ENCODE data around the gene OR52E5. TPM values are rescaled to one million over a fixed set of nuclear protein-coding genes. Genes with fewer than 3 reads are reported as not detected.

Gene OR52E5
- total RNA-seq, 4 donors from 2014 or later = not detected

DNA sequence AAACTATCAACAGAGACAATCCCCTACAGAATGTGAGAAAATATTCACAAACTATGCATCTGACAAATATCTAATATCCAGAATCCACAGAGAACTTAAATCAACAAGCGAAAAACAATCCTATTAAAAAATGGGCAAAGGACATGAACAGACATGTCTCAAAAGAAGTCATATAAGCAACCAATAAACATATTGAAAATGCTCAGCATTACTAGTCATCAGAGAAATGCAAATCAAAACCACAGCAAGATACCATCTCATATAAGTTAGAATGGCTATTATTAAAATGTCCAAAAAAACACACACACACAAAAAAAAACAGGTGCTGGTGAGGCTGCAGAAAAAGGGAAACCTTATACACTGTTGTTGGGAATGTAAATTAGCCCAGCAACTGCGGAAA, 27.2 kb upstream of the OR52E5 start:
- intact Hi-C loops (cut with DNase I) = no loop called here
- no peak for TF ChIP-seq POLR2A (IDR thresholded peaks at IDR 0.05)
- TF ChIP-seq, protein P1, sequence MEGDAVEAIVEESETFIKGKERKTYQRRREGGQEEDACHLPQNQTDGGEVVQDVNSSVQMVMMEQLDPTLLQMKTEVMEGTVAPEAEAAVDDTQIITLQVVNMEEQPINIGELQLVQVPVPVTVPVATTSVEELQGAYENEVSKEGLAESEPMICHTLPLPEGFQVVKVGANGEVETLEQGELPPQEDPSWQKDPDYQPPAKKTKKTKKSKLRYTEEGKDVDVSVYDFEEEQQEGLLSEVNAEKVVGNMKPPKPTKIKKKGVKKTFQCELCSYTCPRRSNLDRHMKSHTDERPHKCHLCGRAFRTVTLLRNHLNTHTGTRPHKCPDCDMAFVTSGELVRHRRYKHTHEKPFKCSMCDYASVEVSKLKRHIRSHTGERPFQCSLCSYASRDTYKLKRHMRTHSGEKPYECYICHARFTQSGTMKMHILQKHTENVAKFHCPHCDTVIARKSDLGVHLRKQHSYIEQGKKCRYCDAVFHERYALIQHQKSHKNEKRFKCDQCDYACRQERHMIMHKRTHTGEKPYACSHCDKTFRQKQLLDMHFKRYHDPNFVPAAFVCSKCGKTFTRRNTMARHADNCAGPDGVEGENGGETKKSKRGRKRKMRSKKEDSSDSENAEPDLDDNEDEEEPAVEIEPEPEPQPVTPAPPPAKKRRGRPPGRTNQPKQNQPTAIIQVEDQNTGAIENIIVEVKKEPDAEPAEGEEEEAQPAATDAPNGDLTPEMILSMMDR (IDR thresholded peaks at IDR 0.05) = no peak
- 76 to 80% methylated on average over 2 of the region's 2 CpGs for WGBS, 2 donors

GRCh38 chr11:5878564-5878963, 14.4 kb upstream of the OR52E5 start:
- no peak overlapping the region for H3K4me3 ChIP-seq
- intact Hi-C loops (cut with DNase I) = no loop called here

More for the DNA sequence above, 27.2 kb upstream of the OR52E5 start:
- H3K9me3 ChIP-seq = no peaks in the 10 kb centered on the region
- no peaks in the 10 kb centered on the region for H3K4me1 ChIP-seq
- no peaks in the 10 kb centered on the region for H3K36me3 ChIP-seq
- no peak overlapping the region for H3K27ac ChIP-seq
- H3K4me3 ChIP-seq = no peak overlapping the region
- DNase-seq = no peak
- no peaks in the 10 kb centered on the region for H3K27me3 ChIP-seq

DNA sequence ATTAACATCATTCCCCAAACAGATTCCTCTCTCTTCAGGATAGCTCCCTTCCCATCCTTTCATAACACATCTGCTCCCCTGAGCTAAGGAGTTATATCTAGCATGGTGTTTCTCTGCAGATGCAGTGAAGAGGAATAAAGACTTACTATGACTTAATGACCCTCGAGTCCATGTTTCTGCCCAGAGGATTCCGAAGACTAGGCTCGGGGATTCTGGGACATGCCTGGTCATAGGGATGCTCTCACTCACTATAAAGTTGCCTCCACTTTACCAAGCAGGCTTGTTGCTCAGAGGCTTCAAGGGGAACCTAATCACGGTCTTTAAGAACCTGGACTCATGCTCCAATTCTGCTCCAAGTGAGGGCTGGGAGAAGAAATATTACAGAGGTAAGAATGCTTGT, 12.7 kb upstream of the OR52E5 start, which contains the start of gene OR52E4:
Gene OR52E4, plus strand, starts transcription at position 301 of the 400 bp plus-strand sequence. CDS start 3,664 bp downstream, outside the sequence.
- Histone ChIP-seq H3K4me3 (no peak within 1 kb of the TSS), H3K36me3 (no peaks in the 10 kb centered on the region), H3K27me3 (no peaks in the 10 kb centered on the region), H3K4me1 (no peaks in the 10 kb centered on the region), H3K27ac (no peak within 1 kb of the TSS), H3K9me3 (no peaks in the 10 kb centered on the region)
- WGBS, 2 donors = 63 to 71% methylated on average over 4 of the region's 4 CpGs
- DNase-seq = no peak
- intact Hi-C loops (cut with DNase I) = no loop called here
- no peak for TF ChIP-seq POLR2A (IDR thresholded peaks at IDR 0.05)
- TF ChIP-seq, protein P1 (IDR thresholded peaks at IDR 0.05) = no peak

More at GRCh38 chr11:5878564-5878963, 14.4 kb upstream of the OR52E5 start:
- no peak for TF ChIP-seq POLR2A (IDR thresholded peaks at IDR 0.05)
- TF ChIP-seq, protein P1 (IDR thresholded peaks at IDR 0.05) = no peak
- Histone ChIP-seq H3K36me3 (no peaks in the 10 kb centered on the region), H3K27me3 (no peaks in the 10 kb centered on the region), H3K27ac (no peak overlapping the region), H3K9me3 (no peaks in the 10 kb centered on the region), H3K4me1 (no peaks in the 10 kb centered on the region)
- no peak for DNase-seq
- WGBS, 2 donors = 35 to 51% methylated on average over 2 of the region's 2 CpGs

DNA sequence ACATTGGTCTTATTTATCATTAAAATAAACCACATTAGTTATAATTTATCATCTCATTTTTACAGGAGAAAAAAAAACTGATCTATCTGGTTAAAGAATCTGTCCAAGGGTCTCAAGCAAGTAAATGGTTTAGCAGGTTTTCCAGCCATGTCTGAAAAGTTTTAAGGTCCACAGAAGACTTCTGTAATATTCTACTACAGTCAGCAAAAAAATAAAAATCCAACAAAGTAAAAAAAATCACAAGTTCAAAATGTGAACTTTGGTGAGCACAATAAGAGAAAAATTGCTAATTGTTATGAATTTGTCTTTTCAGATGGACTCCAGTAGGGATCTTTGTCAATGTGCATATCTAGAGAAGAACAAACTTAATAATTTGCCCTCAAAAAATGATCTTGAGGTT, 11.3 kb upstream of the OR52E5 start:
- Histone ChIP-seq H3K4me3 (no peak overlapping the region), H3K27me3 (no peaks in the 10 kb centered on the region), H3K36me3 (no peaks in the 10 kb centered on the region), H3K27ac (no peak overlapping the region), H3K4me1 (no peaks in the 10 kb centered on the region), H3K9me3 (no peaks in the 10 kb centered on the region)
- no peak for TF ChIP-seq POLR2A (IDR thresholded peaks at IDR 0.05)
- TF ChIP-seq, protein P1 (IDR thresholded peaks at IDR 0.05) = no peak
- intact Hi-C loops (cut with DNase I) = no loop called here
- no peak for DNase-seq

DNA sequence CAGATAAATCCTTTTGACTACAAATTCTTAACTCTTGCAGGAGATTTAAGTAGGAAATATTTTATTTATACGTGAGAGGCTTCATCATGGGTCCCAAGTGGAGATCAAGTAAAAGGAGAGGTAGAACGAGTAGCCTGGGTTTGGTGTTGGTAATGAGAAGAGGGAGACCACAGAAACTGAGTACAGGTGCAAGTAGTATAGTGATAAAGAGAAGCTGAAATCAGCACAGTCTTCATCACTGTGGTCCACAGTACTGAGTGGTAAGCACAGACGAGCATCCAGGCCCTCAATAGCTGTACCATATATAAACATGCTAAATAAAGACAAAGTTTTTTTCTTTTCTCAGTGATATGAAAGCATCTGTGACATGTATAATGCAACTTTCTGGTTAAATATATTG, 5.8 kb upstream of the OR52E5 start:
- Histone ChIP-seq H3K27ac (no peak overlapping the region), H3K36me3 (no peaks in the 10 kb centered on the region), H3K27me3 (no peaks in the 10 kb centered on the region), H3K4me1 (no peaks in the 10 kb centered on the region), H3K9me3 (no peaks in the 10 kb centered on the region), H3K4me3 (no peak overlapping the region)
- intact Hi-C loops (cut with DNase I) = no loop called here
- TF ChIP-seq, protein P1 (IDR thresholded peaks at IDR 0.05) = no peak
- TF ChIP-seq POLR2A (IDR thresholded peaks at IDR 0.05) = no peak
- no peak for DNase-seq
- 40 to 67% methylated on average over 3 of the region's 3 CpGs for WGBS, 2 donors

Measured in esophagus squamous epithelium (tissue), 5 donors.